ENCODE measurements around the gene DYSF.

Gene DYSF

DNA sequence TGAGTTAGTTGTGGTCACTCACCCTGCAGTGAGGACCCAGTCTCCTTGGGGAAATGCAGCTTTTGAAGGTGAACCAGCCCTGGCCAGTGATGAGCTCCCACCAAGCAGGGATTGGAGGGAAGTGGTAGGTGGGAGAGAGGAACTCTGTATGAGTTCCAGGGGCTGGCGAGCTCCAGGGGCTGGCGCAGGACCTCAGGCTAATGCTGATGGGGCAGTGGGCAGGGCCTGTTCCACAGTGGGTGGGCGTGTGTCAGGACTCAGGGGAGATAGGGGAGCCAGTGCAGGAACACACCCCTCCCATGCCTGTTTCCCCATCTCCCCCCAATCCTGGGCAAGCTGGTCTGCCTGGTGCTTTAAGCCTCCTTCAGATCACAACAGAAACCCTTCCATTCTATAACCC lies 208.4 kb downstream of the DYSF start:
- DNase-seq, result no peak

DNA sequence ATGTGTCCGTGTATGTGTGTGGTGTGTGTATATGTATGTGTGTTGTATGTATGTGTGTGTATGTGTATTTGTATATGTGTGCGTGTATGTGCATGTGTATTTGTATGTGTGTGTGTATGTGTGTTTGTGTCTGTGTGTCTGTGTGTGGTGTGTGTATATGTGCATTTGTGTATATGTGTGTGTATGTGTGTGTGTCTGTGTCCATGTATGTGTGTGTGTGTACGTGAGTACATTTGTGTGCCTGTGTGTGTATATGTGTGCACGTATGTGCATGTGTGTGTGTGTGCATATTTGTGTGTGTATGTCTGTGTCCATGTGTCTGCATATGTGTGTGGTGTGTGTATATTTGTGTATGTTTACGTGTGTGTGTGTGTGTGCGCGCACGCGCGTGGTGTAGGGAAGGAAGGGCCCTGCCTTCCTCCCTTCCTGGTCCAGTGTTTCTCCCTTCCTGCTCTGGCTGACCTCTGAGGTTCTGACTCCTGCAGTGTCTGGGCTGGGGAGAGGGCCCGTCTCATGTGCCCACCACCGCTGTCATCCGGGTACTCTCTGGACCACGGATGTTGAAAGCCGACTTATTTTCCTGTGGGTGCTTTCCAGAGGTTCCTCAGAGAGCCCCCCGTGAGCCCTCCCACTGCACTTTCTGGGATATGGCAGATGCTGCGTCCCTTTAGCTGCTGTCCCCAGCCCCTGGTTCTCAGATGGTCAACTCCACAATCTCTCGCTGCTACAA lies 209.5 kb downstream of the DYSF start:
- DNase-seq, result no peak

- DNase-seq, result no peak
Observed at GRCh38 chr2:71664161-71664560, 210.8 kb downstream of the DYSF start.

DNA sequence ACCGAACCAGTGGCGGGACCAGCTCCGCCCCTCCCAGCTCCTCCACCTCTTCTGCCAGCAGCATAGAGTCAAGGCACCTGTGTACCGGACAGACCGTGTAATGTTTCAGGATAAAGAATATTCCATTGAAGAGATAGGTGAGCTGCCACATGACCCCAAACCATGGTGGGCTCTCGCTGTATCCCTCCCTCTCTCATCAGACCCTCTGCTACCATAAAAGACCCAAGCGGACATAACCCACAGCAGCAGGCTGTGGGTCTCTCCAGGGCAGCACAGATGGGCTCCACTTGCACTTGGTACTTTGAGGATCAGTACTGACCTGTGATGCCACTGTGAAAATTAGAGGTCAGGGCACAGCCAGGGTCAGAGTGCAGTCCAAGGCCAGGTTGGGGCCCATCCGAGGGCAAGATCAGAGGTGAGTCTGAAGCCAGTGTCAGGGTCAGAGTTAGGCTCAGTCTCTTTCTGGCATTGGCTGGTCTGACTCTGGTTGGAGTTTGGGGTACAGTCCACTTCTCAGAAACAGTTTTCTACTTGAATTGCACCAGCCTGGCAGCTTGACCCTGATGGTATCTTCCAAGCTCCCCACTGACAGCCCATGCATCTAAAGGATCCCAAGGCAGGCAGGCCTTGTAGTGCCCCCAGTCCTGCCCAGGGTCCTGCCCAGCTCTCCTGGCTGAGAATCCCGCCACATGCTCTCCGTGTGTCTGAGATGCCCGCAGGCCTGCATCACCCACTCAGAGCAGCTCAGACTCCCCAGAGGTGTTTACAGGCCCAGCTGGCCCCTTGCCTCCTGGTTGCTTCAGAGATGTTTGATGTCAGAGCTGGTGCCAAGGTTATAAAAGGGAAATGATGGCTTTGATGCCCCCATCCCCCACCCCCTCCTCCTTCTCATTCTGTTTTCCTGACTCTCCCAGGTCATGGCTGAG lies 212.1 kb downstream of the DYSF start:
- DNase-seq, result no peak

DNA sequence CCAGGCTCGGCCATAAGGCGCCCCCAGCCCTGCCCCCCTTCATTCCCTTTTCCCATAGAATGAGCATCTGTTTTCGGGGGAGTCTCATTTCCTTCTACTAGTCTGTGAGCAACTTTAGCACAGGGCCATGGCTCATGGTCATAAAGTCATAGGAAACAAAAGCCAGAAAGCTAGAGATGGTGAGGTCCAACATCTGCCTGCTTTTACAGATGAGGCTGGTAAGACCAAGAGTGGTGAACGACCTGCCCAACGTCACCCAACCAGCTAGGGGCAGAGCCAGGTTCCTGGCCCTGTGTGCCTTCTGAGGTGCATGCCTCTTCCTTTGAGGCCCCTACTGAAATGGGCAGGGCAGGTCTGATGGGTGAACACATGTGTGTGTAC lies 212.7 kb downstream of the DYSF start:
- DNase-seq, result no peak

DNA sequence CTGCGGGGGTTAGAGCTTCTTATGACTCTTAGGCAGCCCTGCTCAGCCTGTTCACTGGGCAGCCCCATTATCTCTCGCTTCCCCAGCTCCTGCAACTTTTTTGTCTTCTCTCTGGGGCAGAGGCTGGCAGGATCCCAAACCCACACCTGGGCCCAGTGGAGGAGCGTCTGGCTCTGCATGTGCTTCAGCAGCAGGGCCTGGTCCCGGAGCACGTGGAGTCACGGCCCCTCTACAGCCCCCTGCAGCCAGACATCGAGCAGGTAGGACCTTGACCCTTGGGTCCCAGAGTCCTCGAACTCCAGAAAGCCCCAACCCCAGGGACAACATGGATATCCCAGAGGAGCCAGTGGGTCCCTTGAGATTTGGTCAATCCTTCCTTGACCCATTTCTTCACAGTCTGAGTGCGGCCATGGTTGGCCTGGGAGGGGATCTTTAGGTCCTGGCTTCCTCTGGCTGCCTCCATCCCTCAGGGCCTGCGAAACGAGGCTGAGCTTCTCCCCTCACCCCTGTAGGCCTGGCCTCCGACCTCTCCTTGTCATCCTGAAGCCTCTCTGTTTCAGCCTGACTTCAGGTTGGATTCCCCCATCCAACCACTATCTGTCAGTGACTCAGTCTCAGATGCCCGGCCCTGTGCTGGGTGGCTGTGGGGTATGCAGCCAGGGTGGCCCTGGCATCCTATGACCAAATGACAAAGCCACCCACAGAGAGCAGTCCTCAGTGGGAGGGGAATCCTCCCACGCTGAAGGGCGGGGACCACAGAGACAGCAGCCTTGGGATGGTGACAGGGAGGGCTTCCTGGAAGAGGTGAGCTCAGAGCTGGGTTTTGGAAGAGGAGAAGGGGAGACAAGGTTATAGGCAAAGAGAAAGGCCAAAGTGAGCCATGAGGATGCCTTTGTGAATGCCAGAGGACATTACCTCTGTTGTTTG lies 214.2 kb downstream of the DYSF start:
- DNase-seq, result no peak

GRCh38 chr2:71668326-71669057 lies 215.1 kb downstream of the DYSF start:
- DNase-seq, result peak; percentile 17

DNA sequence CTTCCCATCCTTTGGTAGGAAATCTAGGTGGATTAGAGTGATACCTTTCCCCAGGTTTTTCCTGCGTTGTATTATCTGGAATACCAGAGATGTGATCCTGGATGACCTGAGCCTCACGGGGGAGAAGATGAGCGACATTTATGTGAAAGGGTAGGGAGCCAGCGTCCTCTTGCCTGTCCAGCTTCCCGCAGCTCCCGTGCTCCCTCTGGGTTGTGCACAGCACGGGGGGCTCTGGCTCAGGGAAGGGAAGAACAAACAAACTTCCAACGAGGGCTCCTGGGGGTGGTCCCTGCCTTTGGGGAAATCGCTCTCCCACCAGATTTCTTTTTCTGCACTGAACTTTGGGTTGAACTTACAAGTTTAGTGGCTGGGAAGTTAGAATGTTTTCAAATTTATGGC lies 215.7 kb downstream of the DYSF start:
- peak; percentile 15 for DNase-seq

DNA sequence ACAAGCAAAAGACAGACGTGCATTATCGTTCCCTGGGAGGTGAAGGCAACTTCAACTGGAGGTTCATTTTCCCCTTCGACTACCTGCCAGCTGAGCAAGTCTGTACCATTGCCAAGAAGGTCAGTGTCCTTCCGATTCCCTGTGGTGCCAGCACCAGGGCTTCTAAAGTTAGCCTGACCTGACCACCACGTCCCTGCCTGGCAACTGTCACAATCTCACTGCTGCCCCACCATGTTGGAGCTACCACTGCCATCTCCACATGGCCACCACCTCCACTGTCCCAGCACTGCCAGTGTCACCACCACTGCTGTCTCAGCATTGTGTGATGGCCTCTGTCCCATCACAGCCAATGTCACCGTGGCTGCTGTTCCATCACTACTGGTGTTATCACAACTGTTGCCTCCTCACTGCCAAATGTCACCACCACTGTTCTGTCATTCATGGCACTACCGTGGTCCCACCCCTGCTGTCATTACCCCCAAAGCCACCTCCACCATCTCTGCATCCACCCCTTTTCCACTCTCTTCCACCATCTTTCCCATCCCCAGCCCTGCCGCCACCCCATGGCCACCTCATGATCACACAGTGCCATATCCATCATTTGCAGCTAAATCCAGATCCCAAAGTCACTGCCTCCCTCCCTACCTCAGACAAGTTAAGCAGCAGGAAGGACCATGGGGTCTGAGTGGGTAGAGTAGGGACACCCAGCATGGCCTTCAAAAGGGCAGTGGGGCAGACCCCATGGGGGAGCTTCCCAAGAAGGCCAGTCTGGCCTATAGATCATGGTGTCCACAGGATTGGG lies 216.5 kb downstream of the DYSF start:
- DNase-seq, result peak; percentile 23

DNA sequence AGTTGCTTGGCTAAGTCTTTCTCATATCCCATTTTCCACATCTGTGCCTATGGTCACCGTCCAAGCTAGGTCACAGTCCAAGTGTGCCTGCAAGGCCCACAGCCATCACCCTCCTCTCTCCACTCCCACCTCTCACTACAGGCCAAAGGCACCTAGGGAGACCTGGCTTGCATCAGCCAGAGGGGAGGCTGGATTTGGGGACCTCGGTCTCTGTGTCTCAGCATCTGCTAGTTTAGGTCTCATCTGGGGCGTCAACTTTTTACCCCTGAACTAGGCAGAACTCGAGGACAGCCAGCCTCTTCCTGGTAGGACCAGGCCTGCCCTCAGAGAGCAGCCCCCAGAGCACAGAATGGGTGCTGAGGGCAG lies 217.1 kb downstream of the DYSF start:
- peak; percentile 23 for DNase-seq

- peak; percentile 12 for DNase-seq
Observed at GRCh38 chr2:71671203-71671854, 218.0 kb downstream of the DYSF start.

DNA sequence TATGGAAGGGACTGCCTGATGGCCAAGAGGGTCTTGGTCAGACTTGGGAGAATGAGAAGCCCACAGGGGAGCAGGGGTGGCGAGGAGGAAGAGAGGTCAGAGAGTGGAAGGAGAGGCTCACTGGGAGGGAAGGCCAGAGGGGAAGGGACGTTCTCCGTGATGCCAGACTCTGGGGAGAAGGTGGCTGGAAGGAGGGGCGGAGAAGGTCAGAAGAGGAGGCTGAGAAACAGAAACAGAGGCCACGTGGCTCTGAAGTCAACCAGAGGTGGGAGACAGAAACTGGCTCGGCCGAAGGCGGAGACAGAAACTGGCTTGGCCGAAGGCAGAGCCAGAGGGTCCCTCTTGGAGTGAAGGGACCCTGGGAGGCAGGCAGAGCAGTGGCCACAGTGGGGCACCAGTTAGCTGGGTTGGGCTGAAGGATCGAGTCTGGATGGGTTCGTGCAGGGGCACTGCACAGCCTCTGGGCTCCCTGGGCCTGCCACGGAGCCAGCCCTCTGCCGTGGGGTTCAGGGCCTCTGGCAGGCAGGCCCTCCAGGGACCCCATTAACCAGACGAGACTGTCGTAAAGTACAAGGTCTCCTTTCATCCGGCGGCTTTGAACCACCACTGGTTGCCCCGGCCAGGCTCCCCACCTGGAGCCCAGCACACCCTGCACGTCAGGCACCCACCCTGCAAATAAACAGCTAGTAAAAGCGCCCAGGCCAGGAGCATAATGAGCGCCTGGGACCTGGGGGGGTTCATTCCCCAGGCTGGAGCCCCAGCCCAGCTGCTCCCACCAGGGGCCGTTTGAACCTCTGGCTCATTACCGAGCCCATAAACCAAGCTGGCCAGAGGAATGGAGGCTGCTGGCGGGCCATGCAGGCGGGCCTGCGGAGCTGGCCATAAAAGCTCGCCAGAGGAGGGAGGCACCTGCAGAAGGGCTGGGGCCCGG lies 218.8 kb downstream of the DYSF start:
- DNase-seq, result peak; percentile 37

- DNase-seq, result peak; percentile 22
Observed at GRCh38 chr2:71672826-71673795, 219.8 kb downstream of the DYSF start.

- peak; percentile 26 for DNase-seq
Observed at GRCh38 chr2:71674158-71674851, 220.9 kb downstream of the DYSF start.

DNA sequence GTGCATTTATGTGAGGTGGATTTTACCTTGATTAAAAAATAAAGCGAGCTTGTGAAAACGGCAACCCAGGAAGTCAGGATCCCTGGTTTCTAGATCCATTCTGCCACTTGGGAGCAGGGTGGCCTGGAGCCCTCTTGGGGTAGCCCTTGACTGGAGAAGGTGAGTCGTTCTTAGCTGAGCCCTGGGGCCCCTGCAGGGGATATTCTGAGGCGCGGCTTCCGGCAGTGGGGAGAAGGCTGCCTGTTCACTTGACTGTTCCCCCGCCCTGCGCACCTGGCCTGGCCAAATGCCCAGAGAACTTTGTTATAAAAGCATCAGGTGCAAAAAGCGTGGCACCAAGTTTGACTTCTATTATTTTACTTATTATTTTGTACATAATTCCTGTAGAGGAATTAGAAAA lies 221.9 kb downstream of the DYSF start:
- DNase-seq, result peak; percentile 30

DNA sequence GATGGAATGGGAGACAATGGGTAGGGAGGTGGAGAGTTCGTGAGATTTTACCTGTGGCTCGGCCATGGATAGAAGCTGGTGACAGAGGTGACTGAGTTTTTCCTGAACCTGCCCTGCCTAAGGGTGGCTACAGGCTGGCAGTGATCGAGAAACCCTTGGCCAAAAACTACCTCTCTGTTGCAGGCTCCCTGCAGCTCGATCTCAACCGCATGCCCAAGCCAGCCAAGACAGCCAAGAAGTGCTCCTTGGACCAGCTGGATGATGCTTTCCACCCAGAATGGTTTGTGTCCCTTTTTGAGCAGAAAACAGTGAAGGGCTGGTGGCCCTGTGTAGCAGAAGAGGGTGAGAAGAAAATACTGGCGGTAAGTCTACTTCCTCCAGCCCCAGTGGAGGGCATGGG lies 225.5 kb downstream of the DYSF start:
- DNase-seq, result no peak

DNA sequence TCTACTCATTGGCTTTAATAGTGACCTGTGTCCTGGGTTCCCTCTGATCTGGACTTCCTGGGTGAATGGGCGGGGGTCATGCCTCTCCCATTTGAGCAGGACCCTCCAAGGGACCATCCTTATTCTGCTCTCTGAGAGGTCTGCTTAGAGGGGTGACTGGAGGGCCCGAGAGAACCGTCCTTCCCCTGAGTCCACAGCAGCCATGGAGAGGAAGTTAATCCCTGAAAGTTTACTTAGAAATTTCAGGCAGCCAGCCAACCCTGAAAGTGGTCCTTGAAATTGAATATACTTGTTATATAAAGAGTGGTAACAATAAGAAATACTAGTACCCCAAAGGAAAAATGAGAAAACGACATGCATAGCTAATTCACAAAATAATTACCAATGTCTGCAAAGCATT lies 226.1 kb downstream of the DYSF start:
- DNase-seq, result no peak

DNA sequence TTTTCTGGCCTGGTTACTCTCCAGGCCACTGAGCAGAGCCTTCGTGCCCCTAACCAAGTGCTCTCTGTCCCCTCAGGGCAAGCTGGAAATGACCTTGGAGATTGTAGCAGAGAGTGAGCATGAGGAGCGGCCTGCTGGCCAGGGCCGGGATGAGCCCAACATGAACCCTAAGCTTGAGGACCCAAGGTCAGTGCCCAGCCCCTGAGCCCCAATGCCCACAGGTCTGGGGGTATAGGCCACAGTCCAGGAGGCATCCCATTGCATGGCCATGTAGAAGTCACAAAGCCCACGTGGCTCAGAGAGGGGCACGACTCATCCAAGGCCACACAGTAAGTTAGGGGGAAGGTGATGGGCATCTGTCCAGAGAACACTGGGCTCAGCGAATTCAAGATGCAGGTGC lies 227.6 kb downstream of the DYSF start:
- no peak for DNase-seq
